ENCODE data around the gene EIF5A. TPM values are rescaled to one million over a fixed set of nuclear protein-coding genes. Genes with fewer than 3 reads are reported as not detected.

Gene EIF5A
- total RNA-seq, 4 donors from 2014 or later, result 172 to 314 (median 239) TPM

DNA sequence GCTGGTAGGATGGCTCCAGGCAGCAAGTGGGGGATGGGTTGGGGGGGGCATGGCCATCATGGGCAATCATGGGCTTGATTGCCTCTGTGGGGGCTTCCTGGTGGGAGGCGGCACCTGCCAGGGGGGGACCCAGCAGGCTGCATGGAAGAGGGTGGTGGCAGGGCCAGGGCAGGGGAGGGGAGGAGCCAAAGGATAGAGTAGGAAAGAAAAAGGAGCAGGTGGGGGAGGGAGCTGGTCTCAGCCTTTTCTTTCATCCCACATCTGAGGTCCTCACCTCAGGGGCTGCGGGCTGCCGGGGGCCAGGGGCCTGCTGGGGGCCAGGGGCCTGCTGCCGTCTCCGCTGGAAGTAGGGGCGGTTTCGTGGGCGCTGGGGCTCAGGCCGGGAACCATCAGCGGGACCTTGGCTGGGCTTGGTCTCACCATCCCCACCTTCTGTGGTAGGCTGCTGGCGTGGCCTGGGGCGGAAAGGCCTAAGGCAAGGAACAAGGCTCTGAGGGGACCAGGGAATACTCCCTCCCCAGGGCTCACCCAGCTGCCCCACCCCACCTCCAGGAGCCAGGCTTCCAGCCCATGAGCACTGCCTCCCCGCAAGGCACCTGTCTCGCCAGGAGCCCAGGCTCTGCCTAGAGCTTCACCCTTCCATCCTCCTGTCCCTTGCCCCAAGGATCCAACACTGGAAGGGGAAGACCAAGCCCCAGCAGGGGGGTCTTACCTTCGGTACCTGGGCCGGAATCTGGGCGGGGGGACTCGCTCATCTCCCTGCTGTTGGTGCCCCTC is 18.0 kb upstream of the EIF5A start:
- no peak for DNase-seq (ENCODE audit: low spot score in 2 of 2)
- Histone ChIP-seq H3K27ac (no peak overlapping the region), H3K36me3 (no peaks in the 10 kb centered on the region), H3K4me3 (no peak overlapping the region), H3K9me3 (no peaks in the 10 kb centered on the region), H3K4me1 (peaks cover 34% of the 10 kb centered on the region), H3K27me3 (peaks cover 65% of the 10 kb centered on the region)
- 81% methylated on average over 15 of the region's 18 CpGs for WGBS
- TF ChIP-seq EP300 (IDR thresholded peaks at IDR 0.05) (no peak), POLR2A (IDR thresholded peaks at IDR 0.05) (no peak), POLR2AphosphoS5 (IDR thresholded peaks at IDR 0.05) (no peak)
- TF ChIP-seq, protein P1, sequence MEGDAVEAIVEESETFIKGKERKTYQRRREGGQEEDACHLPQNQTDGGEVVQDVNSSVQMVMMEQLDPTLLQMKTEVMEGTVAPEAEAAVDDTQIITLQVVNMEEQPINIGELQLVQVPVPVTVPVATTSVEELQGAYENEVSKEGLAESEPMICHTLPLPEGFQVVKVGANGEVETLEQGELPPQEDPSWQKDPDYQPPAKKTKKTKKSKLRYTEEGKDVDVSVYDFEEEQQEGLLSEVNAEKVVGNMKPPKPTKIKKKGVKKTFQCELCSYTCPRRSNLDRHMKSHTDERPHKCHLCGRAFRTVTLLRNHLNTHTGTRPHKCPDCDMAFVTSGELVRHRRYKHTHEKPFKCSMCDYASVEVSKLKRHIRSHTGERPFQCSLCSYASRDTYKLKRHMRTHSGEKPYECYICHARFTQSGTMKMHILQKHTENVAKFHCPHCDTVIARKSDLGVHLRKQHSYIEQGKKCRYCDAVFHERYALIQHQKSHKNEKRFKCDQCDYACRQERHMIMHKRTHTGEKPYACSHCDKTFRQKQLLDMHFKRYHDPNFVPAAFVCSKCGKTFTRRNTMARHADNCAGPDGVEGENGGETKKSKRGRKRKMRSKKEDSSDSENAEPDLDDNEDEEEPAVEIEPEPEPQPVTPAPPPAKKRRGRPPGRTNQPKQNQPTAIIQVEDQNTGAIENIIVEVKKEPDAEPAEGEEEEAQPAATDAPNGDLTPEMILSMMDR (IDR thresholded peaks at IDR 0.05), result no peak

DNA sequence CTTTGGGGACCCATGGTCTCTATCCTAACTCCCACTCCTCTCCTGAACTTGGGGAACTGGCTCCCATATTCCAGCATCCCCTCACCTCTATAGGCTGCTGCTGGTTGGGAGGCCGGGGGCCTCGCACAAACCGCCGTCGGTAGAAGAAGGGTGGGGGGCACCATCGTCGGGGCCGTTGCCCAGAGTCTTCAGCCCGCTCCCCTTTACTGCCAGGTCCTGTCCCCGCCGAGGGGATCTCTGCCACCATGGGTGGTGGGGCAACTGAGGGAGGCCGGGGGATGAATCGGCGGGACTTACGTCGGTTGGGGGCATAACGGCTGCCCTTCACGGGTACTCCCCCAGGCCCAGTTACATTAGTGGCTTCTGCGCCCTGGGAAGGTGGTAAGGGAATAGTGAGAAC is 17.3 kb upstream of the EIF5A start:
- Histone ChIP-seq H3K27ac (no peak overlapping the region), H3K4me1 (peaks cover 41% of the 10 kb centered on the region), H3K36me3 (no peaks in the 10 kb centered on the region), H3K27me3 (peaks cover 70% of the 10 kb centered on the region), H3K4me3 (no peak overlapping the region), H3K9me3 (no peaks in the 10 kb centered on the region)
- no peak for DNase-seq (ENCODE audit: low spot score in 2 of 2)
- TF ChIP-seq POLR2A (IDR thresholded peaks at IDR 0.05) (no peak), POLR2AphosphoS5 (IDR thresholded peaks at IDR 0.05) (no peak), EP300 (IDR thresholded peaks at IDR 0.05) (no peak)
- TF ChIP-seq, protein P1 (IDR thresholded peaks at IDR 0.05), result no peak
- WGBS, result 92% methylated on average over 14 of the region's 19 CpGs

DNA sequence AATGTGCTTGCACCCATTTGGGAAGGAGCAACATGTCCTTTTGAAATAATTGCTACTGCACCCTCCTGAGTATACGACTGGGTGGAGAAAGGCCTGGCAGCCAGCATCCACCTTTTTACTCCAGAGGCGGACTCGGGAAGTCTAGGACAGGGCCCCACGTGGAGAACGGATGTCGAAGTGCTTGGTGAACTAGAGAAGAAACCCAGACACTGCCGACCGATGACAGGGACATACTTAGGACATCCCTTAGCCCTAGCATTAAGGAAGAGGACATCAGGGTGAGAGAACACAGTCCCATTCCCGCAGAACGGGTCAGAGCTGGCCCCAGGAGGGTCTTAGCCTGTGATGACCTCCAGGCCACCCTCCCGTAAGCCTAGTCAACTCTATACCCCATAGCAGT is 16.7 kb upstream of the EIF5A start:
- H3K27me3 ChIP-seq, result peaks cover 70% of the 10 kb centered on the region
- H3K27ac ChIP-seq, result no peak overlapping the region
- no peaks in the 10 kb centered on the region for H3K9me3 ChIP-seq
- H3K36me3 ChIP-seq, result no peaks in the 10 kb centered on the region
- no peak for DNase-seq (ENCODE audit: low spot score in 2 of 2)
- 91% methylated on average over 11 of the region's 11 CpGs for WGBS
- no peak overlapping the region for H3K4me3 ChIP-seq
- peaks cover 46% of the 10 kb centered on the region for H3K4me1 ChIP-seq
- TF ChIP-seq EP300 (IDR thresholded peaks at IDR 0.05) (no peak), POLR2AphosphoS5 (IDR thresholded peaks at IDR 0.05) (no peak), POLR2A (IDR thresholded peaks at IDR 0.05) (no peak)
- TF ChIP-seq, protein P1 (IDR thresholded peaks at IDR 0.05), result no peak

DNA sequence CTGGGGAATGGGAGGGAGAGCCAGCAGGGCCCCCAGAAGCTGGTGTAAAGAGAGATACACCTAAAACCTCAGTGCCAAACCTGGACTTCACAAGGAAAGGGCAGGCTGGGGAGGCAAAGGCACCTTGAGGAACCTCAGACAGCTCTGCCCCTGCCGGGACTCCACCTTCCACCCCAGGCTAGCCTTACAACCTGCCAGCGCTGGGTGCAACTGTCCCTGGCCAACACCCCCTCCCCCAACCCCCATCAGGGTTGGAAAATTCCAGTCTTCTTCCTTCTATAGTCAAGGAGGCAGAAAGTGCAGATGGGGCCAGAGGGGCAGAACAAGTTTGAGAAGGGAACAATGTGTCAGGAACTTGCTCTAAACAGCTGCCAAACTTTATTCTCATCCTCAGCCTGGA is 15.2 kb upstream of the EIF5A start:
- no peak for TF ChIP-seq POLR2AphosphoS5 (IDR thresholded peaks at IDR 0.05)
- TF ChIP-seq, protein P1 (IDR thresholded peaks at IDR 0.05), result no peak
- no peak for TF ChIP-seq POLR2A (IDR thresholded peaks at IDR 0.05)
- no peak for TF ChIP-seq EP300 (IDR thresholded peaks at IDR 0.05)
- peak overlapping the region; percentile 47 for H3K27ac ChIP-seq
- H3K4me3 ChIP-seq, result no peak overlapping the region
- no peaks in the 10 kb centered on the region for H3K9me3 ChIP-seq
- no peaks in the 10 kb centered on the region for H3K36me3 ChIP-seq
- DNase-seq (ENCODE audit: low spot score in 2 of 2), result no peak
- peaks cover 70% of the 10 kb centered on the region for H3K27me3 ChIP-seq
- H3K4me1 ChIP-seq, result peaks cover 57% of the 10 kb centered on the region
- 34% methylated on average over 2 of the region's 2 CpGs for WGBS

DNA sequence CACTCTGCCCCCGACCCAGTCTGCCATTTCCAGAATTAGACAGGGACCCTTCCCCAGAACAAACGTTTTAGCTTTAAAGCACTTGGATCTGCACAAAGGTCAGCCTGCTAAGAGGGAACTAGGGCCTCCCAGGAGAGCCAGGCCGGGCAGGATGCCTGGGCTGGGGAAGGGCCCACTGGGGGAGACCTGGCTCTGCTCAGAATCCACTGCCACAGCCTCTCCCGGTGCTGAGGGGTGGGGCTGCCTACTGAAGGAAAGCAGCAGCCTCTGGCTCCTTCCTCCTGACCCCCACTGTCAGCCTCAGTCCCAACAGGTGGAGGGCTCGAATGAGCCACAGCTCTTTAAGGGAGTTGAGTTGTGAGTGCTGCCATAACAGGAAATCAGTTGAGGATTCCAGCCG is 14.7 kb upstream of the EIF5A start:
- Histone ChIP-seq H3K36me3 (no peaks in the 10 kb centered on the region), H3K9me3 (no peaks in the 10 kb centered on the region), H3K4me1 (peaks cover 57% of the 10 kb centered on the region), H3K4me3 (no peak overlapping the region), H3K27me3 (peaks cover 67% of the 10 kb centered on the region), H3K27ac (peak overlapping the region; percentile 47)
- TF ChIP-seq POLR2A (IDR thresholded peaks at IDR 0.05) (no peak), POLR2AphosphoS5 (IDR thresholded peaks at IDR 0.05) (no peak), EP300 (IDR thresholded peaks at IDR 0.05) (no peak)
- TF ChIP-seq, protein P1 (IDR thresholded peaks at IDR 0.05), result no peak
- DNase-seq (ENCODE audit: low spot score in 2 of 2), result no peak
- WGBS, result 23% methylated on average over 6 of the region's 6 CpGs
